GM19099 (cell line): ENCODE measurements around the gene ATP1A1.

Source experiments
- POLR2A ChIP-seq: IDR thresholded peaks from 3 replicates; pipeline ENCODE4 v1.6.1; 2011; ENCODE audit warnings: low read depth; ENCODE audit not compliant: insufficient read length; ENCODE audit errors: extremely low read depth

The ATP1A1 gene

DNA sequence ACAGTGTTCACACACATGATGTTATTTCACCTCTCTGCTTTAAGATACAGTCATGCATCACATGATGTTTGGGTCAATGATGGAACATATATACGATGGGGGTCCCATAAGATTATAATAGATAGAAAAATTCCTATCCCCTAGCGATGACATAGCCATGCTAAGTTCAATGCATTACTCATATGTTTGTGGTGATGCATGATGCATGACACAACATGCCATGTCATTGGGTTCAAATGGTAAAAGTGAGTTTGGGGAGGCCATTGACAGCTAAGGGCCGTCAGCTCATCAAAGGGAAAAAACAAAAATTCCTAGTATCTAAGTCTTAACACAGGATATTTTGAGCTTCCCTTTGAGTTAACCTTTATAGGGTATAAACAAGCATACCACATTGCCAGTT, 73.6 kb downstream of the ATP1A1 start:
- TF ChIP-seq POLR2A, result no peak

DNA sequence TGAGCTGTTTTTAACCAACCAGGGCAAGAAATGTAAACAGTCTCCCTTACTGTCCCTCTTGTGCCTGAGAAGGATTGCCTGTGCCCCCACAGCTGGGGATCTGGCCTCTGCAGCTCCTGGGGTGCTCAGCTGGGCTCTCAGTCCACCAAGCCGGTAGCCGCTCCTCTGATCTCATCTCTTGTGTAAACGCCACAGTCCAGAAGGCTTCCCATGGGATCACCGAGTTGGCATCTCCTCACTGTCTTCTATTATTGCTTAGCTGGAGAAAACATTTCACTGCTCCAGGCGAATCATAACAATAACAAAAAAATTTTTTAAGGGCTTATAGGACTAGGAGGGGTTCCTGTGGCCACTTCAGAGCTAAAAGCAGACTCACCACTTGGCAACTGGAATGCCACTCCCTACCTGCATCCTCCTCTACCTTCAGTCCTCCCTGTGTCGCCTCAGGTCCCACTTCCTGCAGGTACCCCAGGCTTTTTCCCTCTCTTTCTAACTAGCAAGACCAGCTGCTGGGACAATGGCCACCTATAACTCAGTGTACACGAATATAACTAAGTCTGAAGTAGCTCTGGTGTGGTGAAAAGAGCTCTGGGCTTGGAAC, 75.8 kb downstream of the ATP1A1 start:
- no peak for TF ChIP-seq POLR2A

DNA sequence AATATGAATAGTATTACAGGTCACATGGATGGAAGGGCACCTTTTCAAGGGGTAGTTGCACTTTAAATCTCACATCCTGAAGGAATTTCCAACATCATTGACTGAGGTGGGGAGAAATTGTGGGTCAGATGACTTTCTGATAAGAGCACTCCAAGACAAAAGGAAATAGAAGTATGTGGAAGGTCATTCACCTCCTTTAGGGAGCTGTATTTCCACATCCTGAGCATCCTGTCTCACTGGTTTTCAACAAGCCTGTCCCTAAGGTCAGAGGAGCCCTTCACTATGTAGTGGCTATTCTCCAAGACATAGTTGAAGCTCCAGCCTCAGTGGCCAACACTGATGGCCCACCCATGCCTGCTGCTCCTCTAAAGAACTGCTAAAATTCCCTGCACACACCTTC, 76.5 kb downstream of the ATP1A1 start:
- no peak for TF ChIP-seq POLR2A

DNA sequence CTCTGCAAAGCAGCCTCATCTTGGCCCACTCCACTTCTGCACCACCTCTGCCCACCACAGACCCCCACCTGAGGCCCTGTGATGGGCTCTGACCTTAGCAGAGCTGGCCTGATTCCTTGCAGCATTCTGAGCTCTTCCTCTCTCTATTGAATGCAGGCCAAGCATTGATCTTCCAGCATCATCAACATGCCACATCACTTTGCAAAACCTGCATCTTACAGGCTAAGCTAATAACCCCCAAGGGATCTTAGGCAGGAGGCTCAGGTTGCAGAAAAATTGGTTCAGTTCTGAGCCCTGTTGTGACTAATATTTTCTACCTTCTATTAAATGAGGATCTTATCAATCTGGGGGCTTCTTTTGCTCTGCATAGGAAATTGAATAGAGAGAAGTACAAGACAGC, 78.7 kb downstream of the ATP1A1 start:
- no peak for TF ChIP-seq POLR2A

DNA sequence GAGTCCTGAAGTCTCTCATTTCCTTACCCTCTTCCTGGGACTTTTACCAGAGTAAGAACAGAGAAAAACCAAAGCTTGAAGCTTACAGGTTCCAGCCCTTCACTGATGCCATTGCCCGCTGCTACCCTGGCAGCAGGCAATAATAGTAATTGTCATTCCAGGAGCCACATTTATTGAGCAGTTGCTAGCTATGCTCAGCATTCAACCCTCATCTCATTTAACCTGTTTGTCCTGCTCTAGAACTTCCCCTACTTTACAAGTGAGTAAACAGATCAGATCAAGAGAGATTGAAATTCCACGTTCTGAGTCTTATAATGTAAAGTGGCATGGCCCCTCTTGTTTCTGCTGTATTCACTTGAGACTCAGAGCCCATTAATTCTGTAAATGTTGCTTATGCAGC, 80.4 kb downstream of the ATP1A1 start:
- TF ChIP-seq POLR2A, result no peak

DNA sequence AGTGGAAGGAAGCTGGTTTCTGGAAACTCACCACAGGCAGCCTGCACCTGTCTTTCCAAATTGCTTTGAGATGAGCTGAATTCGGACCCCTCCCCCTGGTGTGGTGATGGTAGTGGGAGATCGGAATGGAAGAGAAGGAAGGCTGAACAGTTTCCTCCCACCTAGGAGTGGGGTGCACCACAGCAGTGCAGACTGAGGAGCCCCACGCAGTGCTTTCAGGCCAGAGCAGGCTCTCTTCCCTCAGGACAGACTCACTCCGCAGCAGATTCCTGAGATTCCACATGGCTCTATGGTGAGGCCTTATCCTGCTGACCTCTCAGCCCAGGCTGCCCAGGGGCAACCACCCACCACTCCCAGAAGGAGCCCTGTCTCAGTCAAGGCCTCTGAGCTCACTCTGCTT, 80.9 kb downstream of the ATP1A1 start:
- no peak for TF ChIP-seq POLR2A
